Epithelial cell of prostate (primary cell): ENCODE data around the gene BCAP29.

Experiments used
- DNase-seq: peaks from one replicate; pipeline ENCODE4 v3.0.0-alpha.2; 2011; ENCODE audit warnings: low read depth, low spot score
- H3K27ac ChIP-seq: fragments of 450-650 bp; 2 replicates; pipeline ENCODE4 v1.5.1; 2017; ENCODE audit warnings: mild to moderate bottlenecking

The BCAP29 gene

DNA sequence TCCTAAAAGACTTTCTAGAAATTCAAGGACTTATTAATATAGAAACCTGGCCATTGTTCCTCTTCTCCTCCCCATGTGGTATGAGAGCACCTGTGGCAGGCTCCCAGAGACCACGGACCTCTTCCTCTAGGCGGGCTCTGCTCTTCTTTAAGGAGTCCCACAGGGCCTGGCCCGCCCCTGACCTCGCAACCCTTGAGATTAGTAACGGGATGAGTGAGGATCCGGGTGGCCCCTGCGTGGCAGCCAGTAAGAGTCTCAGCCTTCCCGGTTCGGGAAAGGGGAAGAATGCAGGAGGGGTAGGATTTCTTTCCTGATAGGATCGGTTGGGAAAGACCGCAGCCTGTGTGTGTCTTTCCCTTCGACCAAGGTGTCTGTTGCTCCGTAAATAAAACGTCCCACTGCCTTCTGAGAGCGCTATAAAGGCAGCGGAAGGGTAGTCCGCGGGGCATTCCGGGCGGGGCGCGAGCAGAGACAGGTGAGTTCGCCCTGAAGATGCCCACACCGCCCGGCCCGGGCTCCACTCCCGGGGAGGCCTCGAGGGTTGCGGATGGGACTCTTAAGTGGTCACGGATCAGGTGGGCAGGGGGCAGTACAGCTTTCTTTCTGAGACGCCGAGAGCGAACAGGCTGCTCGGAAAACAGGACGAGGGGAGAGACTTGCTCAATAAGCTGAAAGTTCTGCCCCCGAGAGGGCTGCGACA, 80.5 kb downstream of the BCAP29 start, which contains the start of gene SLC26A4:
Gene SLC26A4, plus strand, starts transcription at position 448 of the 700 bp plus-strand sequence. CDS start 814 bp downstream, outside the sequence.
- no peak for DNase-seq
- no peak within 1 kb of the TSS for H3K27ac ChIP-seq

DNA sequence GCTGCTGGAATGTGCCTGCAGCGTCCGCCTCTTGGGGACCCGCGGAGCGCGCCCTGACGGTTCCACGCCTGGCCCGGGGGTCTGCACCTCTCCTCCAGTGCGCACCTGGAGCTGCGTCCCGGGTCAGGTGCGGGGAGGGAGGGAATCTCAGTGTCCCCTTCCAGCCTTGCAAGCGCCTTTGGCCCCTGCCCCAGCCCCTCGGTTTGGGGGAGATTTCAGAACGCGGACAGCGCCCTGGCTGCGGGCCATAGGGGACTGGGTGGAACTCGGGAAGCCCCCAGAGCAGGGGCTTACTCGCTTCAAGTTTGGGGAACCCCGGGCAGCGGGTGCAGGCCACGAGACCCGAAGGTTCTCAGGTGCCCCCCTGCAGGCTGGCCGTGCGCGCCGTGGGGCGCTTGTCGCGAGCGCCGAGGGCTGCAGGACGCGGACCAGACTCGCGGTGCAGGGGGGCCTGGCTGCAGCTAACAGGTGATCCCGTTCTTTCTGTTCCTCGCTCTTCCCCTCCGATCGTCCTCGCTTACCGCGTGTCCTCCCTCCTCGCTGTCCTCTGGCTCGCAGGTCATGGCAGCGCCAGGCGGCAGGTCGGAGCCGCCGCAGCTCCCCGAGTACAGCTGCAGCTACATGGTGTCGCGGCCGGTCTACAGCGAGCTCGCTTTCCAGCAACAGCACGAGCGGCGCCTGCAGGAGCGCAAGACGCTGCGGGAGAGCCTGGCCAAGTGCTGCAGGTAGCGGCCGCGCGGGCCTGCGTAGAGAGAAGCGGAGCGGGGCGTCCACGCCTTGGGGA, 81.2 kb downstream of the BCAP29 start:
- no peak overlapping the region for H3K27ac ChIP-seq
- DNase-seq = peak; percentile 12

DNA sequence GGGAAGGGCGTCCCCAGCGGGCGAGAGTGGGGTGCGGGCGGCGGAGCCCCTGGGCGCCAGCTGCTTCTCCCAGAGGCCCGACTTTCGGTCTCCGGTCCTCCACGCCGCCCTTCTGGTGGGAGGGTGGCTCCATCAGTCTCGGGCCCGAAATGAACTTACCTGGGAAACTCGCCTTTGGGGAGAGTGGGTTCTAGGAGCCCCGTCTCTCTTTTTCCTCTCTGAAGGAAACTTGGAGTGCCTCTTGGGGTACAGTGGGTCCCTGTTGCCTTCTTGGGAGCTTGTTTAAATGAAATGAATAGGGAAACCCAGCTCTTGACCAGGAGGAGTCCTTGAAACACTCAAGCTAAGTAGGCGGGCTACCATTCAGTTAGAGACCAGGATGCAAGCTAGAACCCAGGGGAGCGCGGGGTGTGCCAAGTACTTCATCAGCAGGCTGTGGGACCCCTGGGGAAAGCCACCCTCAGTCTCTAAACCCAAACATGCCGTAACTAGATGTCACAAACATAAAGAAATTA, 81.9 kb downstream of the BCAP29 start:
- no peak overlapping the region for H3K27ac ChIP-seq

DNA sequence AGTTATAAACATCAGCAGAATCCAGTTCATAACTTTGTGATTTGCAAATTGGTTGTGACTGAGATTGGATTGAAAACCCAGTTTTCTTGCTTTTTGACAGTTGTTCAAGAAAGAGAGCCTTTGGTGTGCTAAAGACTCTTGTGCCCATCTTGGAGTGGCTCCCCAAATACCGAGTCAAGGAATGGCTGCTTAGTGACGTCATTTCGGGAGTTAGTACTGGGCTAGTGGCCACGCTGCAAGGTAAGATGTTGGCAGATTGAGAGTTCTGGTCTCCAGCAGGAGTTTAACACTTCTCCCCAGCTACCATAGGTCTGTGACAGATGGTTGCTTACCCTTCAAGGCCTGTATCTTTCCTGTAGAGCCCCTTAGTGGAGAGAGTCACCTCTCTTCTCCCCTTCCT, 83.2 kb downstream of the BCAP29 start:
- H3K27ac ChIP-seq = no peak overlapping the region
- no peak for DNase-seq

More for the DNA sequence above, 81.9 kb downstream of the BCAP29 start:
- DNase-seq = no peak

DNA sequence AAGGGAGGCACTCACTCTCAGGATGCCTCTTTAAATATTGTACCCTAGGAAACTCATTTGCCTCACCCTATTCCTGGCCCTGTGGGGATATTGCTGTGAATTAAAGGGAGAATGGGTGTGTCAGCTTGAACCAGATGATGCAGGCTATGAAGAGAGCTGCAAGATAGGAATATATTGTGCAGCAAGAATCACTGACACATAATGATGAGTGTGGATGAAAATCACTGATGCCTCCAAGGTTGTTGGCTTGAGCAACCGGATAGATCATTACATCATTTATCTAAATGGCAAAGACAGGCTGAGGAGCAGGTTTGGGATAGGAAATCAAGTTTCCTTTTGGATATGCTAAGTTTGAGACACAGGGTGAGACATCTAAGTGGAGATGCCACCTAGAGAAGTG, 86.7 kb downstream of the BCAP29 start:
- H3K27ac ChIP-seq = peak overlapping the region; percentile 43

DNA sequence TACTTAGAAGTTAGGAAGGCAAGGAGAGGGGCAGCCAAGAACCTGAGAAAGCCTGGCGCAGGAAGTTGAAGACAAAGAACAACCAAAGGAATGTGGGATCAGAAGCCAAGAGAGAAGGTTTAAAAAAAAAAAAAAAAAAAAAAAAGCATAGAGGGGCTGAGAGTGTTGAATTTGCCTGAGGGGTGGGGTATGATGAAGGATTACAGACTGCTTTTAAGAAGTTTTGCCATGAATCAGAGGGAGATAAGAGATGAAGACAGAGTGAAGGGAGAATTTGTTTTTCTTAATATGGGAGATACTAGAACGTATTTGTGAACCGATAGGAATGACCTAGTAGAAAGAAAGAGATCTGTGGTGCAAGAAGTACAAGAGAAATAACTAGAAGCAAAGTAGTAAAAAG, 87.3 kb downstream of the BCAP29 start:
- H3K27ac ChIP-seq = peak overlapping the region; percentile 43
- no peak for DNase-seq

More for the DNA sequence above, 86.7 kb downstream of the BCAP29 start:
- no peak for DNase-seq

DNA sequence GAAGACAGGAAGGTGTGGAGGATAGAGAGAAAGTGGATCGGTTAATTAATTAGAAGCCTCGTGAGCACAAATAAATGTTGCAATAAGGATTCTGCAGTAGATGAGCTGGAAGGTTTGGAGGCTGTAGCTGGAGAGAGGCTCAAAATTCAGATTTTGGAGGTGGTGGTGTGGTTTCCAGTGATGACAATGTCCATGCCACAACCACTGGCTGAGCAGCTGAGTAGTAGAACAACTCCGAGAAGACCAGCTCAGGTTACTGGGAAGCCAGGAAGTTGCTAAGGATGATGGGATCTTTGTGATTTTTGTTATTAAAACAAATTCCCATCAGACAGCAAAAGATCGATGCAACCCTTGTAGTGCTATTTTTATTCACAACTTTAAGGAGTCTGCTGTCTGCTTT, 88.2 kb downstream of the BCAP29 start:
- no peak overlapping the region for H3K27ac ChIP-seq
- no peak for DNase-seq
